ENCODE data around the gene AKAP14.

DNA sequence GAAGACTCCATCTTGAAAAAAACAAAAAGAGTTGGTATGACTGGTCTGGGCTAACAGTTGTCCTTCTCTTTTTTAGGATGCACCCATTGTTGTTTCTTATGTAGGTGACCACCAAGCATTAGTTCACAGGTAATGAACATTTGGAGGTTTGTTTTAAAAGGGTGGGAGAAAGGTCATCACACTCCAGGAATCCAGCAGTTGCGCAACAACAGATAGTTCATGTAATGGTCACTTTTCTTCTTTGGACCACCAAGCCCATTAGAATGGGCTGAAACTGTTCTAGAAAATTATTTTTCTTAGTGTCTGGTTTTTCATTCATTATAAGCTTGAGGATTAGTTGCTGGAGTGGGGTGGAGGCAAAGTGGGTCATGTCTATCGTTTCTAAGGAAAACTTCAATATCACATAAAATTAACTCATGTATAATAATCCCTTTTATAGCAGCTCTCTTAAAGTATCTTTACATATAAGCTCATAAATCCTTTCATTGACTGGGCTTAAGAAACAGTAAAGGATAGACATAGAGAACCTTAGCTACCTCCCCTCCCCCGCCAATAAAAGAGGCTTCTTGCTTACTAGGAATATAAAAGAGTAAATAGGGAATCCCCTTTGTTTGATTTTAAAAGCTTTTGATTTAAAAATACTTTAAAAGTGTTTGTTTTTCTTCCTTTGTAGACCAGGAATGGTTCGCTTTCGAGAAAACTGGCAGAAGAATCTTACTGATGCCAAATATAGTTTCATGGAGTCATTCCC is 24.3 kb downstream of the AKAP14 start:
- TF ChIP-seq, protein P1, sequence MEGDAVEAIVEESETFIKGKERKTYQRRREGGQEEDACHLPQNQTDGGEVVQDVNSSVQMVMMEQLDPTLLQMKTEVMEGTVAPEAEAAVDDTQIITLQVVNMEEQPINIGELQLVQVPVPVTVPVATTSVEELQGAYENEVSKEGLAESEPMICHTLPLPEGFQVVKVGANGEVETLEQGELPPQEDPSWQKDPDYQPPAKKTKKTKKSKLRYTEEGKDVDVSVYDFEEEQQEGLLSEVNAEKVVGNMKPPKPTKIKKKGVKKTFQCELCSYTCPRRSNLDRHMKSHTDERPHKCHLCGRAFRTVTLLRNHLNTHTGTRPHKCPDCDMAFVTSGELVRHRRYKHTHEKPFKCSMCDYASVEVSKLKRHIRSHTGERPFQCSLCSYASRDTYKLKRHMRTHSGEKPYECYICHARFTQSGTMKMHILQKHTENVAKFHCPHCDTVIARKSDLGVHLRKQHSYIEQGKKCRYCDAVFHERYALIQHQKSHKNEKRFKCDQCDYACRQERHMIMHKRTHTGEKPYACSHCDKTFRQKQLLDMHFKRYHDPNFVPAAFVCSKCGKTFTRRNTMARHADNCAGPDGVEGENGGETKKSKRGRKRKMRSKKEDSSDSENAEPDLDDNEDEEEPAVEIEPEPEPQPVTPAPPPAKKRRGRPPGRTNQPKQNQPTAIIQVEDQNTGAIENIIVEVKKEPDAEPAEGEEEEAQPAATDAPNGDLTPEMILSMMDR (IDR thresholded peaks at IDR 0.05) = no peak
- no peak for TF ChIP-seq POLR2AphosphoS5 (IDR thresholded peaks at IDR 0.05; ENCODE audit: insufficient read depth in 1 of 2, low read depth in 1 of 2)
